AG04449 (cell line): ENCODE results near the gene WDR13.
"Not testable (repeated sequence)": the region's sequence is repeated elsewhere in the genome, so short reads cannot be mapped to it uniquely, and the experiment has no call there.

Source experiments
- CTCF ChIA-PET: fragments of 350-600 bp; formaldehyde crosslinking; extraction: SDS; loops from one replicate; lab custom pipeline; 2021; ENCODE audit warnings: antibody characterized with exemption; lab: Yijun Ruan, JAX
- POLR2A ChIA-PET: fragments of 400-600, 350-600 bp; formaldehyde crosslinking; extraction: SDS; loops from one replicate; lab custom pipeline; 2020; ENCODE audit warnings: antibody characterized with exemption, inconsistent platforms; lab: Yijun Ruan, JAX
- DNase-seq: peaks from one replicate; pipeline ENCODE4 v3.0.0-alpha.2; 2010; ENCODE audit warnings: low read depth, low spot score
- H3K4me3 ChIP-seq: 2 replicates; pipeline ENCODE4 v1.5.1; 2011; ENCODE audit warnings: low read depth, mild to moderate bottlenecking, control low read depth, low read length
- TF ChIP-seq, protein P1 (sequence below): IDR thresholded peaks from one replicate; pipeline ENCODE4 v1.5.1; 2011; ENCODE audit warnings: mild to moderate bottlenecking, moderate library complexity, low read length, control low read depth, inconsistent platforms; ENCODE audit not compliant: insufficient read depth; ENCODE audit errors: missing control alignments

WDR13 gene

DNA sequence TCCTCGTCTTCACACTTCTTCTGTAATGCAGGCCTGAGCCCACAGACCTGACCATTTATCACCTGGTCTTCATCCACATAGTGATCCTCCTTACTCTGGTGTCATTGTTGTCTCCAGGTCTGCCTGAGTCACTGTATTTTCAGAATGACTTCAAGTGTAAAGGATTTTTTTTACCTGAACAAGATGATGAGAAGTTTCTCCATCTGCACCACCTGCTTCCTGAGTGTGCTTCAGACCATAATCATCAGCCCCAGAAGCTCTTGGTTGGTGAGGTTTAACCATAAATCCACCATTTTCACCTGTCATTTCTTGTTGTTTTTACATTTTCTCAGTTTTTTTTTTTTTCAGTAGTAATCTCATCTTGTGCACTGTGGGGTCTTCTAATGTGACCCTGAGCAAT lies 39.0 kb downstream of the WDR13 start:
- CTCF ChIA-PET: no interaction called here
- POLR2A ChIA-PET: no interaction called here

DNA sequence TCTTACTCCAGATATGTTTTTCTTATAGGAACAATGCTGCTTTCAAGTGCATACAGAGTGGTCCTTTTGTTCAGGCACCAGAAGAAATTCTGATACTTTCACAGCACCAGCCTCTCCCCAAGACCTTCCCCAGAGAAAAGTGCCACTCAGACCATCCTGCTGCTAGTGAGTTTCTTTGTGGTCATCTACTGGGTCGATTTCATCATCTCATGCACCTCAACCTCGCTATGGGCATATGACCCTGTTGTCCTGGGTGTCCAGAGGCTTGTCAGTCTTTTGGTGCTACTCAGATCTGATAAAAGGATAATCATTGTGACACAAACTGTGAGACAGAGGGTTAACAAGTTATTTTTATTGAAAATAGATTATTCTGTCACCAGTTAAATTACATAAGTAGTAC lies 39.5 kb downstream of the WDR13 start:
- no peak for DNase-seq
- ChIA-PET POLR2A (no interaction called here), CTCF (no interaction called here)
- TF ChIP-seq, protein P1, sequence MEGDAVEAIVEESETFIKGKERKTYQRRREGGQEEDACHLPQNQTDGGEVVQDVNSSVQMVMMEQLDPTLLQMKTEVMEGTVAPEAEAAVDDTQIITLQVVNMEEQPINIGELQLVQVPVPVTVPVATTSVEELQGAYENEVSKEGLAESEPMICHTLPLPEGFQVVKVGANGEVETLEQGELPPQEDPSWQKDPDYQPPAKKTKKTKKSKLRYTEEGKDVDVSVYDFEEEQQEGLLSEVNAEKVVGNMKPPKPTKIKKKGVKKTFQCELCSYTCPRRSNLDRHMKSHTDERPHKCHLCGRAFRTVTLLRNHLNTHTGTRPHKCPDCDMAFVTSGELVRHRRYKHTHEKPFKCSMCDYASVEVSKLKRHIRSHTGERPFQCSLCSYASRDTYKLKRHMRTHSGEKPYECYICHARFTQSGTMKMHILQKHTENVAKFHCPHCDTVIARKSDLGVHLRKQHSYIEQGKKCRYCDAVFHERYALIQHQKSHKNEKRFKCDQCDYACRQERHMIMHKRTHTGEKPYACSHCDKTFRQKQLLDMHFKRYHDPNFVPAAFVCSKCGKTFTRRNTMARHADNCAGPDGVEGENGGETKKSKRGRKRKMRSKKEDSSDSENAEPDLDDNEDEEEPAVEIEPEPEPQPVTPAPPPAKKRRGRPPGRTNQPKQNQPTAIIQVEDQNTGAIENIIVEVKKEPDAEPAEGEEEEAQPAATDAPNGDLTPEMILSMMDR: no peak
- H3K4me3 ChIP-seq: no peak overlapping the region

More for the DNA sequence above, 39.0 kb downstream of the WDR13 start:
- TF ChIP-seq, protein P1: no peak
- DNase-seq: no peak
- no peak overlapping the region for H3K4me3 ChIP-seq

GRCh38 chrX:48645669-48646068 lies 48.4 kb downstream of the WDR13 start:
- POLR2A ChIA-PET: no interaction called here

DNA sequence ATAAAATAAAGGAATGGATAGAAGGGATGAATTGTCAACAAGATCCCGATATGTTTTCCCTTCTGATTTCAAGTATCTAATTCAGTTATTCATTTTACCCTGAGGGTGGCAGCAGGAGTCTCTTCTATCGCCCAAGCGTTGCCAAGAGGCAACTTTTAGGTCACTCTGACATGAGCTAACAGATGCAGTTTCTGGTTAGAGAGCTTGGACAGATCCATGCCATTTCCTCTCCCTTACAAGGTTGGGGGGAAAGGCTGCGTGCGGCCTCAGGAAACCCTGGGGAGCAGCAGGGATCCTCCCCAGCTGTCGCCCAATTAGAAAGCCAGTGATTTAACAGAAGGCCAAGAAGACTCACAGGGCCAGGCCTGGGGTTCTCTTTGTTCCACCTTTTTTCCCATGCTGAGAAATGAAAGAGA lies 51.1 kb downstream of the WDR13 start:
- no peak for DNase-seq
- no peak overlapping the region for H3K4me3 ChIP-seq
- CTCF ChIA-PET: interaction anchor here (0.8 to 2.1 kb wide), 8 partner anchors 9 to 298 kb away, joined by 3 to 15 read pairs (median 4); partner anchors contain the start of gene SLC35A2
- POLR2A ChIA-PET: no interaction called here
- TF ChIP-seq, protein P1: no peak

More at GRCh38 chrX:48645669-48646068, 48.4 kb downstream of the WDR13 start:
- CTCF ChIA-PET: no interaction called here
- TF ChIP-seq, protein P1: no peak
- no peak overlapping the region for H3K4me3 ChIP-seq
- no peak for DNase-seq

DNA sequence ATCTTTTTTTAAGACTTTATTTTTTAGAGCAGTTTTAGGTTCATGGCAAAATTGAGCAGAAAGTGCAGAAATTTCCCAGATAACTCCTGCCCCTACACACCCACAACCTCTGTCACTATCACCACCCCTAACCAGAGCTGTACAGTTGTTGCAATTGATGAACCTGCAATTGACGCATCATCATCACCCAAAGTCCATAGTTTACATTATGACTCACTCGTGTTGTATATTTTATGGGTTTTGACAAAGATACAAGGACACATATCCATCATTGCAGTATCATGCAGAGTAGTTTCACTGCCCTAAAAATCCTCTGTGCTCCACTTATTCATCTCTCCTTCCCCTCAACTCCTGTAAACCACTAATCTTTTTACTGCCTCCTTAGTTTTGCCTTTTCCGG lies 51.8 kb downstream of the WDR13 start:
- ChIA-PET POLR2A (no interaction called here), CTCF (interaction anchor here (1.1 to 1.7 kb wide), 3 partner anchors 262 to 297 kb away, joined by 3 to 15 read pairs (median 5); partner anchors contain the start of gene SLC35A2)
- TF ChIP-seq, protein P1: no peak
- H3K4me3 ChIP-seq: no peak overlapping the region
- no peak for DNase-seq

DNA sequence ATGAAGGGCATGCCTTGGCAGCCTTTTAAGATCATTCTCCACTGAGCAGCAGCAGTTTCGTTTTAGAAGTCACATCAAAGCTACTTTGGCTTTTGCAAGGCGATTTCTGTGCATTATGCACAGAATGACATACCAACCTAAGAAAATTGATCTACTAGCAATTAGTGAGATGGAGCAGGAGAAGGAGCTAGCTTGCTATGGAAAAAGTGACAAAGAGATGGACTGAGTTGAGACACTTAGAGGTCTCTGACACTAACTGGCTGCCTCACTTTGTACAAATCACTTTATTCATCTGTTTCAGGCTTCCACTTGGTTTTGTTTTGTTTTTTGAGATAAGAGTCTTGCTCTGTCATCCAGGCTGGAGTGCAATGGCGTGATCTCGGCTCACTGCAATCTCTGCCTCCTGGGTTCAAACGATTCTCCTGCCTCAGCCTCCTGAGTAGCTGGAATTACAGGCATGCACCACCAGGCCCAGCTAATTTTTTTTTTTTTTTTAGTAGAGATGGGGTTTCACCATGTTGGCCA lies 54.8 kb downstream of the WDR13 start:
- H3K4me3 ChIP-seq, POLR2A ChIA-PET, CTCF ChIA-PET, DNase-seq: not testable (repeated sequence)

GRCh38 chrX:48654746-48655145 lies 57.5 kb downstream of the WDR13 start:
- DNase-seq, POLR2A ChIA-PET, H3K4me3 ChIP-seq: not testable (repeated sequence)
- CTCF ChIA-PET: interaction anchor here (0.7 kb wide), 1 partner anchor 23 kb away, joined by 3 read pairs; no protein-coding TSS in a partner anchor
